ENCODE results near the gene NALCN.

- TF ChIP-seq CTCF (IDR thresholded peaks at IDR 0.05 in 4 of 5, conservative IDR thresholded peaks at IDR 0.05 in 1 of 5) (no peak), POLR2A (IDR thresholded peaks at IDR 0.05) (no peak)
Observed at GRCh38 chr13:101218484-101218883, 197.8 kb downstream of the NALCN start.

Data from gastrocnemius medialis (tissue), 4 donors.